ENCODE data around the gene RAB10.
"Not testable (repeated sequence)": the region's sequence is repeated elsewhere in the genome, so short reads cannot be mapped to it uniquely, and the experiment has no call there.

Gene RAB10

GRCh38 chr2:26016706-26017045 is 17.2 kb upstream of the RAB10 start:
- not testable (repeated sequence) for DNase-seq

DNA sequence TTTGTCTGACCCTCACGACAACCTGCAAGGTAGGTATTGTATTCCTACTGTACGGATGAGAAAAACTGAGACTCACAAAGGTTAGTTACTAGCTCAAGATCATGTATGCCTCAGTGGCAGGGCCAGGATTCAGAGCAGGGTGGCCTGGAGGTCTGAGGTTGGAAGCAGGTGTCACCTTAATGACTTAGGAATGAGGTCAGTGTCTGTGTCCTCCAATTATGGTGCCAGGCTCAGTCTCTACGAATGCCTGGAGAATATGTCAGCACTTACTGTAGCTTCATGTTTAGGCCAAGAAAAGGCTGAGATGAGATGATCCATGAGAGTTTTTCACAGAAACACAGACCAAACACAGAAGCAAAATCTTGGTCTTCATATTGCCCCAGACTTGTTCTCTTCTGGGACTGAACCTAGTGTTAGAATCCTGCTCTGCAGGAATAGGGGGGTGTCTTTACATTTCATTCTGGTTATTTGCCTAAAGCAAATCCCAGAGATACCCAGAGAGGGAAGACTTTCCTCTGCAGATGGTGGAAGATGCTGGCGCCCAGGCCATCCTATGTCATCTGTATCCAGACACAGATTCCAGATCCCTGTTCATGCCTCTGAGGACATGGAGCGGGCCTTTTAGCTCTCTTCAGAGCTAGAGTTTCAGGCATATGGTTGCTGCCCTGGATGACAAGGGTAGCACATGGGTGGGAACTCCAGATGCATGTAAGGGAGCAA is 16.3 kb upstream of the RAB10 start:
- no peak for DNase-seq

DNA sequence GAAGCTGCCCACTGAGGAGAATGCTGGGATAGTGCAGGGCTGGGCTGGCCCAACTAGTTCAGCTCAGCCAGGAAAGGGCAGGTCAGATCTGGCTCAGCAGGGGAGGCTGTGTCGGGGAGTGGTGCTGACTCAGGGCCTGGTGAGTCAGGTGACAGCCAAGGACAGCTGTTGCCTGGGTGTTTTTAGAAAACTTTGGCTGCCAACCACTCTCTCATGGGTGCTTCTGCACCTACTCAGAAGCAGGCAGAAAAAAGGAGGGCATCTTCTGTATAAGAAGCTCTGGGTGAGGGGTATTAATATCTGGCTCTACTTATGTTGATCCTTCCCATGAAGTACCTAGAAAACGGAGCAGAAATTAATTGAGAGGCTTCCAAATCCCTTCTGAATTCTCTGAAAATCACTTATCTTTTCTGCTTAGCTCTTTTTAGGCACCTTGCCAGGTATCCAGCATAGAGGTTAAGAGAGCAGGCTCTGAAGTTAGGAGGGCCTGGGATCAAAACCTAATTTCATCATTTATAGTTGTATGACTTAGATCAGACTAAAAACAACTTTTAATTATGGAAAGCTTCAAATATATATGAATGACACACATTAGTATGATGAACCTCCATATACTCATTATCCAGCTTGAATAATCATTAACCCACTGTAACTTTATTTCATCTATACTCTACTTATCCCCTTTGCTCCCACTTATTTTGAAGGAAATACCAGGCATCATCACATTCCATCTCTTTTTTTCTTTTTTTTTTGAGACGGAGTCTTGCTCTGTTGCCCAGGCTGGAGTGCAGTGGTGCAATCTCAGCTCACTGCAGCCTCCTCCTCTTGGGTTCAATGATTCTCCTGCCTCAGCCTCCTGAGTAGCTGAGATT is 15.5 kb upstream of the RAB10 start:
- DNase-seq, result peak; percentile 21 to 61 (median 34)

DNA sequence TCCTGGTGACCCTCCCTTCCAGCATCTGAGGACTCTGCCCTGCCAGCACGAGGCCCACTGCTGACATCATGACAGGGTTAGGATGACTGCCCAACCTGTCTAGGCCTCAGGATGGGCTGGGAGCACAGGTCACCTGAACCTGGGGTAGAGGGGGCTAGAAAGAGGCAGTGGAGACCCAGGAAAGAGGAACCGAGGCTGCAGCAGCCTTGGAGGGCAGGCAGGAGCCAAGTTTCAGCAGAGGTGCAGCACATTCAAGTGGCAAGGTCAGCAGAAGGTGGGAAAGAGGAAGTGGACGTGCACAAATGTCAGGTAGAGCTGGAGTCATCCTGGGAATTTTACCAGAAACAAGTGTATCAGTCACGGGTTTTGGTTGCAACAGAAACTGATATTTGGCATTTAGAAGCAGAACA is 13.6 kb upstream of the RAB10 start:
- no peak for DNase-seq

DNA sequence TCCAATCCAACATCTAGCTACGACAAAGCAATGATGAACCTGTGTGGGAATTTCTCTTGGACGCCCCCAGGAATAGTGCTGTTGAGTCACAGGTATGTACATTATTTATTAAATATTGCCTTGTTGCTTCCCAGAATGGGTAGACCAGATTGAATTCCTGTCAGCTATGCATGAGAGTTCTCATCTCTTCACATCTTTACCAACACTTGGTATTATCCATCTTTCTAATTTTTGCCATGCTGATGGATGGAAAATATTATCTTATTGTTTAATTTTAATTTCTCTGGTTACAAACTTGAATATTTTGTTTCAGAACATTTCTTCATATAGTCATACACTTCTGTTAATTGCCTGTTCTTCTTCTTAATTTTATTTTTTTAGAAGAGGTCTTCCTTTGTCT is 9.6 kb upstream of the RAB10 start:
- DNase-seq, result no peak

- DNase-seq, result no peak
Measured at GRCh38 chr2:26025509-26025908, 8.4 kb upstream of the RAB10 start.

DNA sequence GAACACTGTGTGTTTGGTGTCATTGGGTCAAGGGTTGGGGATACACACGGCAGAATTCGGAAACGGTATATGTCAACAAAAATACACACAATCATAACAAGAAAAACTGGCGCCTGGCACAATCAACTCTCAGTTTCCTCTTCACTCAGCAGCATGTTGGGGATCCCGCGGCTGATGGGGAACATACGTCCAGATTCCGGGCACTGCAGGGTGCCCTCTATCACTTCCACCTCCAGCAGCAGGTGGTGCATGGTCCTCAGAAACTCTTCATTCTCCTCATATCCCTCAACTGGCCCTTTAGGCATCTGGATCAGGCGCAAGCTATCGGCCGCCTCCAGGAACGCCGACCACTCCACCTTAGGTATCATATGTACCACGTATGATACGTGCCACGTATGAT is 5.8 kb upstream of the RAB10 start:
- not testable (repeated sequence) for DNase-seq

GRCh38 chr2:26032586-26033269 is 1.2 kb upstream of the RAB10 start:
- peak in 2 of 3 experiments; percentile 17 to 21 for DNase-seq

- peak; percentile 96 to 99 (median 99) for DNase-seq
Measured at GRCh38 chr2:26033270-26033817, 540 bp upstream of the RAB10 start.

- DNase-seq, result peak; percentile 55 to 83 (median 70)
Measured at GRCh38 chr2:26034637-26034992, 731 bp downstream of the RAB10 start.

DNA sequence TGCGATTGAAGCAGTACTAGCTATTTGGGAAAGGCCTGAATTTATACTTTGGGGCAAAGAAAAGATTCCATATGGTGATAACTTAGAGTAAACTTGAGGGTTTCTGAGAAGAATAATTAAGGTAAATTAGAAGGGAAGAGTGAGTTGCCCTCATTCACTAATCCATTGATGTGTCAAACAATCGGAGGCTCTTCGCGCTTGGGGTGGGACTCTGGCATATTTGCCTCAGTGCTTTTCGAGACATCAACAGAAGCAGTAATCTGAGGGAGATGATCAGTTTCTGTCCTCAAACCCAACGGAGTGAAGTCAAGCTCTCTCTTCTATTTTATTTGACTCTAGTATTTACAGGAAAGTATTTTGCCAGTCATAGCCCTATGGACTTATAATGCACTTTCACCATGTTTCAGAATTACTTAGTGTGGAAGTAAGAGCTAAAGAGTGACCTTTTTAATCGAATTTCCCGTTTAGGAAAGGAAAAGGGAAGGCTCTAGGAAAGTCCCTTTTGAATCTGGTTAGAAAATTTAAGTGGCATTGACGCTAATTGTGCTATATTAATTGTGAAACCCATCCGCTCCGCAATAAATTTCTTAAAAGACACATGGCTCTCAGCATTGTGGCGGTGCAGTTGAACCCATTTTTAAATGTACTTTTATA is 1.3 kb downstream of the RAB10 start:
- peak in 2 of 3 experiments; percentile 32 to 61 for DNase-seq

DNA sequence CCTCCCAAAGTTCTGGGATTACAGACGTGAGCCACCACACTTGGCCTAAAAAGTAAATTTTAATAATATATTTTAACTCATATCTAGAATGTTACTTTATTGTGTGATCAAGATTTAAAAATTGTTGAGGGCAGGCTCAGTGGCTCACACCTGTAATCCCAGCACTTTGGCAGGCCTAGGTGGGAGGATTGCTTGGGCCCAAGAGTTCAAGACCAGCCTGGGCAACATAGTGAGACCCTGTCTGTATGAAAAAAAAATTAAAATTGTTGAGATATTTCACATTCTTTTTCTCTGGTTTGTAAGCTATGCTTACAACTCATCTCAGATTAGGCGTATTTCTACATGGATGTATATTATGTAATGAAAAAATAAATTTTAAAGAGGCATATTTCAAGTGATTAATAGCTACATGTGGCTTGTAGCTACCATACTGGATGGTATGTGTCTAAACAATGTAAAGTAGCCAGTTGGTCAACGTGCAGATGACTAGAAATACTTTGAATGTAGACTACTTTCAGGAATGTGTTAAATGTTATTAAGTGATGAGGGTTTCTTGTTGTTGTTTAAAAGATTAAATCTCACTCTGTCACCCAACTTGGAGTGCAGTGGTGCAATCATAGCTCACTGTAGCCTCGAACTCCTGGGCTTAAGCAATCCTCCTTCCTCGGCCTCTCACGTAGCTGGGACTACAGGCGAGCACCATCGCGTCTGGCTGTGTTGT is 5.9 kb downstream of the RAB10 start:
- DNase-seq, result no peak

GRCh38 chr2:26043109-26043508 is 9.2 kb downstream of the RAB10 start:
- no peak for DNase-seq

- DNase-seq, result no peak
Measured at GRCh38 chr2:26043862-26044696, 10.2 kb downstream of the RAB10 start.

- DNase-seq, result no peak
Measured at GRCh38 chr2:26048791-26049190, 14.9 kb downstream of the RAB10 start.

DNA sequence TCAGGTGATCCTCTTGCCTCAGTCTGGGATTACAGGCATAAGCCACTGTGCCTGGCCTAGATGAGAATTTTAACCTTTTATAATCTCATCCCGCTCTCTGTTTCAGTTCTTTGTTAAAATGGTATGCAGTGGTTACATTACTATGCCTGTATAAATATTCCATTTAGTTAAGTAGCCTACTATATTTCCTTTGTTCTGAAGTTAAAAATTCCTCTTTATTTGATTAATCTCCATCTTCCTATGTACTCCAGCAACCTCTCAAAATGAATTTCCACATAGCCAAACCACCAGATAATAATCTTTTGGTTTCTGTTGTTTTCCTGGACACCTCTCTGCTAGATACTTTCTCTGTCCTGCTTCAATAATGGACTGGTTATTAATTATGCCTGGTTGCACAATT is 15.8 kb downstream of the RAB10 start:
- no peak for DNase-seq

- no peak for DNase-seq
Measured at GRCh38 chr2:26052740-26053139, 18.9 kb downstream of the RAB10 start.

DNA sequence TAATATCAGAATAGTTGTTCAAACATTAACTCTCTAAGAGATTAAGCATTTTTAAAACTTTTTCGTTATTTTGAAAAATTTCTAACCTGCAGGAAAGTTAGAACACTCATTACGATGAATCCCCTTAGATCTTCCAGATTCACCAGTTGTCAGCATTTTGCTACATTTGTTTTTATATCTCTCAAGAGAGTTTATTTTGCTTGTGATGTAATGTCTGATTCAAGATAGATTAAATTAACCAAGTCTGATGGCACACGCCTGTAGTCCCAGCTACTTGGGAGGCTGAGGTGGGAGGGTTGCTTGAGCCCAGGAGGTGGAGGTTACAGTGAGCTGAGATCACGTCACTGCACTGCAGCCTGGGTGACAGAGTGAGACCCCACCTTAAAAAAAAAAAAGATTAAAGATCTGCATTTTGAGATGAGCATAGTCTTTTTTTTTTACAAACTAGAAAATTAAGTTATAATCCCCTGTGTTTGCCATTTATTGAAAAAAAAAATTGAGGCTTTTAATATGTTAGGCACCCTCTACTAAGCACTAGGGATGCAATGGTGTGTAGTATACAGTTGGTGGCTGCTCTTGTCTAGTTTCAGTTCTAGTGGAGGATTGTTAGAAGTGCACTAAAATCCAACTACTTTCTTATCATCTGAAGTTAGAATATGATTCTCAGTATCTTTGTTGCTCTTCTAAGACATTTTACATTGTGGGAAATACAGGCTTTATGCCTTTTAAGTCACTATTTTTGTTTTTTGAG is 20.9 kb downstream of the RAB10 start:
- no peak for DNase-seq

DNA sequence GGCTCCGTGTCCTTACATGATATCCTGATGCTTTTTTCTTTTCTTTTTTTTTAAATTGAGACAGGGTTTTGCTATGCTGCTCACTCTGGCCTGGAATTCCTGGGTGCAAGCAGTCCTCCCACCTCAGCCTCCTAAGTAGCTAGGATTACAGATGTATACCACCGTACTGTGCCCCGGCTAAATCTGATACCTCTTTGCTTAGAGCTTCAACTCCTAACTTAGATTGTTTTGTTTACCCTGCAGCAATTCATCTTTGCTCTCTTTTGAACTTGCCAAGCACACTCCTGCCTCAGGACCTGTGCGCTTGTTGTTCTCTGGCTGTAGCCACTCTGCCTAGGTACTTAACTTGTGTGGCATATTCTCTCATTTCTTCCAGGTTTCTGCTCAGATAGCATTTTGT is 24.5 kb downstream of the RAB10 start:
- no peak for DNase-seq

GRCh38 chr2:26059542-26059941 is 25.7 kb downstream of the RAB10 start:
- peak in 1 of 3 experiments; percentile 9 for DNase-seq

DNA sequence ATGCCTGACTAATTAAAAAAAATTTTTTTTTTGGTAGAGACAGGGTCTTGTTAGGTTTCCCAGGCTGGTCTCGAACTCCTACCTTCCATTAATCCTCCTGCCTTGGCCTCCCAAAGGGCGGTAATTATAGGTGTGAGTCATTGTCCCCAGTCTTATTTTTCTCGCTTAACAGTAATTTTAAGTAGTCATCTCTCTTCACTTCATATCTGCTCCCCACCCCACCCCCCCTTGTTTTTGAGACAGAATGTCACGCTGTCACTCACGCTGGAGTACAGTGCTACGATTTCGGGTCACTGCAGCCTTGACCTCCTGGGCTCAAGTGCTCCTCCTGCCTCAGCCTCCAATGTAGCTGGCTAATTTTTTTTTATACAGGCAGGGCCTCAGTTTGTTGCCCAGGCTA is 27.7 kb downstream of the RAB10 start:
- DNase-seq, result no peak

Measured in NCI-H1417 (cell line).